ENCODE results near the gene FRS2.

The FRS2 gene

DNA sequence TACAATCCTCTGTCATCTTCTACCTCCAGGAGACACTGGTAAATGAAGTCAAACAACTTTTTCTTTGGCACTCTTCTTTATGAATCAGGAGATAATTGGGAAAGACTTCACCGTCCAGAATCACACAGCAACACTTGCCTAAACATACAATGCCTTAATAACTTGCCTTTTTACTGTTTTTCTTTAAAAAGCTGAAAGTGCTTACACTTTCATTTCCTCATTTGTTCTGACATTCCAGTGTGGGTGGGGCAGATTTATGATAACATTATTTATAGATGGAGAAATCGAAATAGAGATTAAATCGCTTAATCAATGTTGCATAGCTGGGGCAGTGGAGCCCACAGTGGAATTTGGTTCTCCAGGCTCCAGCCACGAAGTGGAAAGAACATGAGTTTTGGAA, 2.8 kb upstream of the FRS2 start:
- DNase-seq = no peak

DNA sequence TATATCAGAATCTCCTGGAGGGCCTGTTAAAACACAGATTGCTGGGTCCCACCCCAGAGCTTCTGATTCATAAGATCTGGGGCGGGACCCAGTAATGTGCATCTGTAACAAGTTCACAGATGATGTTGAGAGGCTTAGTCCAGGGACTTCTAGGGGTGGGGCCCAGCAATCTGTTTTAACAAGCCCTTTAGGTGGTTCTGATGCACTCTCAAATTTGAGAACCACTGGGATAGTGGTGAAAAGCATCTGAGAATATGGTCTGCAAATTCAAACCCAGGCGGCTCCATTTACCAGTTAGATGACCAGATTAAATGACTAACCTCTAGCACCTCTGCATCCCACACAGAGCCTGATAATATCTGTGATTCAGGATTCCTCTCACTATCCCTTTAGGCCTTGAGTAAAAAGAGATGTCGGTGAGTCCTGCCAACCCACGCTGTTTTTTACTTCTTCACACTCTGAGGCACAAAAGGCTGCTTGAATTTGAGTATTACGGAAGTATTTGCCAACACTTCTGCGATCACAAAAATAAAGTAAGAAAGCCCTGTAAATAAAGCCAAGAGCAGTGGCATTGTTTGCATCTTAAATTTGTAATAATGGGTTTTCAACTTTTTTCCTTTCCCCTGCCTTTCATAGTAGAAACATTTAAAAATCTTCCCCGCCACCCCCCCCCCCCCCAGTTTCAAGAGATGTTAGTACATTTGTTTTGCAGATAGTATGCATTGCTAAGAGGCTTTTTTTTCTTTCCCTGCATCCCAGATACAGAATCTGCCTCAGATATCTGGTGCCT, 1.8 kb upstream of the FRS2 start:
- DNase-seq = no peak

DNA sequence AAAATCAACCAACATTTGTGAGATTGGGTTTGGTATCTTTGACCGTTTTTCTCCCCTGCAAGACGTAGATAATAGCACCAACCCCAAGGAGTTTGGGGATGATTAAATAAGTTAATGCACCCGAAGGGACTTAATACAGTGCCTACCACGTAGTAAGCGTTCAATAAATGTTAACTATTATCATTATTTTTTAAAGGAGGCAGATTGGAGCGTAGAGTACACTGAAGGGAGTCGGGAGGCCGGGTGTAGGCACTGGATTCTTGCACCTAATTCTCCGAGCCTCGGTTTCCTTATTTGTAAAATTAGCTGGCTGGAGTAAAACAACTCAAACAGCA, 367 bp upstream of the FRS2 start:
- DNase-seq = no peak

DNA sequence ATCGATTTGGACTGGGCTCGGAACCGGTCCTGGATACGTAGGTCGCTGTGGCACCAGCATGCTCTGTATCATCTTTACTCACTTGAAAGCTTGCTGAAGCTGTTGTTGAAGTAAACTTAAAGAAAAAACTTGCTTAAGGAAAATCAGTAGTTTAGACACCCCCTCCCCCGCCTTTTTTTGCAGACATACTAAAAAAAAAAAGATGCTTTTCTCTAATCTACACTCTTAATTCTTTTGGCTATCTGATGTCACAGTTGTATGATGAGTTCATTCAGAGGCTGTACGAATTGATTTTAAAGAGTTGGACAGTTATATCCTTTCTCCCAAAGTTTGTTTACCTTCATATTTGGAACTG, 865 bp downstream of the FRS2 start:
- DNase-seq = no peak

DNA sequence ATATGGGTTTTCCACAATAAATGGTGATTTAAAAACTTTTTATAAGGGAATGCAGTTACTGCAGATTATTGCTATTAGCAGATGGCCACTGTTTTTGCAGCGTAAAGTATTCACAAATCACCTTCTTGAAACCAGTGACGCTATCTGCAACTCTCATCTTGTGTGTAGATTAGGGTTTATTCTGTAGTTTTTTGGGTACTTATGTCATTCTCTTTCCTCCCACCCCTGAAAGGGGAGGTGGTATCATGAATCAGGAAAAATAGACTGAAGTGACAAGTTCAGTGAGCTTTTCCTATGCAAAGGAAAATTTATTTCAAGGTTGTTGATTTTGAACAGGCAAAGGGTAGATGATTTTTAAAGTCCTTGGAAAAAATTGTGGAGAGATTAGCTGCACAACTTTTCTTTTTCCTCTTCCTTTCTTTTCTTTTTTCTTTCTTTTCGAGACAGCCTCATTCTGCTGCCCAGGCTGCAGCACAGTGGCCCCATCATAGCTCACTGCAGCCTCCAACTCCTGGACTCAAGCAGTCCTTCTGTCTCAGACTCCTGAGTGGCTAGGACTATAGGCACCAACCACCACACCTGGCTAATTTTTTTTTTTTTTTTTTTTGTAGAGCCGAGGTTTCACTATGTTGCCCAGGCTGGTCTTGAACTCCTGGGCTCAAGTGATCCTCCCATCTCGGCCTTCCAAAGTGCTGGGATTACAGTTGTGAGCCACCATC, 1.6 kb downstream of the FRS2 start:
- no peak for DNase-seq

DNA sequence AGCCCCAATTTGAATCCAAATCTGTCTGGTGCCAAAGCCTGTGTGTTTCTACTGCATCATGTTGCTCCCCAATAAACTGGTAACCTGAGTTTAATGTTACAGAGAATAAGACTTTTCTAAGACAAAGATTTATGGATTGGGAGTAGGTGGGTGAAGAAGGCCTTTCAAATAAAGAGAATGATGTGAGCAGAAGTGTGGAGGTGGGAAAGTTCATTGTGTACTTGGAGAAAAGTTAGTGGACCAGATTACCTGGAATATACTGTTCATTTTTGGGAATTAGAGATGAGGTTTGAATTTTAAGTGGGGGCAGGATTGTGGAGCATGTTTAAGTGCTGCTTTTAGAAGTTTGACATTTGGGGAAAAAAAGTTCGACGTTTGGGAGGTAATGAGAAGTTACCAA, 3.1 kb downstream of the FRS2 start:
- DNase-seq = no peak

DNA sequence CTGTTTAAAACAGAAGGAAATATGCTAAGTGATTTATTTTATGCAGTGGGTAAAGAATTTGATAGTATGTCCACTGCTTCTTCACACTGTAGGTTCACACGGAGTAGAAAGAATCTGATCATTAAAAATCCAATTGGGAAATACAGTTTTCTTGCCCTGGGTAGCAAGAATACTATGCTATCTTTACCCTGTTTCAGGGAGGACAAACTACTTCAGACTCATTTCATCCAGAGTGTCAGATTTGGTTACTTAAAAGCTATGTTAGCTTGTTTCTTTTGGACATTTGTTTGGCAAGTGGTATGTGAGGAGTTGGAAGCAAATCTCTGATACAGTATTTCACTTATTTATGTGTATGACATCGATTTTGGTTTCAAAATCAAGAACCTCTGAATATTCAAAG, 4.3 kb downstream of the FRS2 start:
- DNase-seq = no peak

DNA sequence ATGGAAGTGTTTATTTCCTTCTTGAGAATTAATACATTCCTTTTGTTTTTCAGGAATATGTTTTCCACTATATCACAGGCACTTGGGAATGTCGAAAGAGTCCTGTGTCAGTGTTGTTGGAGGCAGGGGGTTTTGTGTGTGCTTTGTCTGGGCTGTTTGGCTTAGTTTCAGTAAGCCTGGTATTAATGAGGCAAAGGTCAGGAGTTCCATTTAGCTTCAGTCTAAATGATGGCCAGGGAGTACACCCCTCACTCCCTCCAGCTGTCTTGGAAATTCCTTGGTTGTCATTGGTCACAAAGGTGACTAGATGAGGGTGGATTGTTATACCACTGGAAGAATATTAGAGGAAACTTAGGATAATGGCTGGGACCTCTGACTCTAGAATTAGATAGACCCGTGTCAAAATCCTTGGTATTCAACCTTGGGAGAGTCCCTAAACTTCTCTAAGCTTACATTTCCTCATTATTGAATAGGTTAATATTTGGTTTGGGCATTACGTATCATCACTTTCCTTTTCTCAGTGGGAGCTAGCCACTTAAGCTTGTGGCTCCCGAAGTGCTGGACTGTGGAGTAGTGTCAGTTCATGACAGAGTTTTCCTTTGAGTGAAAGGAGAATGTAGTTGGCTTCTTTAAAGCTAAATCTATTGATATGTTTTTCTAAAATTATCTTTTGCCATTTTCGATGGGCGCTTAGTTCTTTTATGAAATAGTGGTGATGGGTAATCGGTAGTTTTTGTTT, 5.2 kb downstream of the FRS2 start:
- no peak for DNase-seq

DNA sequence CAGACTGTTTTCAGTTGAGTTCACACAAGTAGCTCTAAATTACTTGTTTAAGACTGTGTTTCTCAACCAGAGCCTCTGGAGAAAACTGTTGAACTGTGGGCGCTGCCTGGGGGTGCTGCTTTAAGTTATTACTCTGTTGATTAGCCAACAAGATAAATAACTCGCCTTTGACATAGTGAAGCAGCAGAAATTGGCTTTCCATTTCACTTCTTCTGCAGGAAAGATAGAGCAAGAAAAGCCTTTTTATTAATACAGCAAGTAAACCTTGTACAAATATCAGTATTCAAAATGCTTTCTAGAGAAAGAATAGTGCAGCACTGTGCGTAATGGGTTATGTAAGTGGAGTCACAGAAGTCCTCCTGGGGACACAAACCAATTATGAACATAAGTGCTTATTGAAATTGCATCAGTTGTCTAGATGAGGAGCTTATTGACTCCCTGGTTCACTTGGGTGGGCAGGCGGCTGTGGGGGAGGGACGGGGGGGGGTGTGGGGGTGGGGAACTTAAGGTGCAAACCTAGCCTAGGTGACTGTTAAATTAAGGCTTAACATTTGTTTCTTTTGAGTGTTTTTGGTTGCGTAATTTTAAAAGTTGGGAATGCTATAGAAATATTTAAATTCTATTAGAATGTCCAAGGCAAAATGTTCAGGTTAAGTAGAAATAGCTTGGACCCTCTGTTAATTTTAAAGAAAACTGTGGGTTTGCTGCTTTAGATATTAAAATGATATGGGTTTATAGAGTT, 6.3 kb downstream of the FRS2 start:
- DNase-seq = no peak

DNA sequence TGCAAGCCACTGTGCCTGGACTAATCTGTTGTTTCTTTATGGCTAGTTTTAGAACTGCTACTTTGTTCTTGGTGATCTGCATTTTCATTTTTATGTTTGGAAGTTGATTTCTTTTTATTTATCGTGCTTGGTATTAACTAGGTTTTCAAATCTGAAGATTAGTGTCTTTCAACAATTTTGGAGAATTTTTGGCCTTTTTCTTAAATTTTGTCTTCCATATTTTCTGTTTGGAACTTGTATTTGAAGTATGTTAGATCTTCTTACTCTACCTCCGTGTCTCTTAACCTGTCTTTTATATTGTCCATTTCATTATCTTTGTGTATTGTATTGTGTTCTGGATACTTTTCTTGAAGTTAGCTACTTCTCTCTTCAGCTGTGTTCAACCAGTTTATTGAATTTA, 9.5 kb downstream of the FRS2 start:
- no peak for DNase-seq

DNA sequence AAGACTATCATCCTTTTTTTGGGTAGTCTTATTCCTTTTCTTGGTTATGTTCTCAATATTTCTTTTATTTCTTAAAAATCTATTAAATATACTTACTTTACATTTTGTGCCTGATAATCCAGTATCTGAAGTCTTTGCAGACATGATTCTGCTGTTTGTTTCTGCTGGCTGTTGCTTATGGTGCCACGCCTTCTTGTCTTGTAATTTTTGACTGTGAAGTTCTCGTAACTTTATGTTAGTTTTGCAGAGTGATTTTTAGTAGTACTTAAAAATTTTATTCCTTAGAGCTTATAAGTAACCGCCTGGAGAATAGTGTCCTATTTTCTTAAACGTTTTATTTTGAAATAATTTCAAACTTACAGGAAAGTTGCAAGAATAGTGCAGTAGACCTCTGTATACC, 10.5 kb downstream of the FRS2 start:
- DNase-seq = no peak

DNA sequence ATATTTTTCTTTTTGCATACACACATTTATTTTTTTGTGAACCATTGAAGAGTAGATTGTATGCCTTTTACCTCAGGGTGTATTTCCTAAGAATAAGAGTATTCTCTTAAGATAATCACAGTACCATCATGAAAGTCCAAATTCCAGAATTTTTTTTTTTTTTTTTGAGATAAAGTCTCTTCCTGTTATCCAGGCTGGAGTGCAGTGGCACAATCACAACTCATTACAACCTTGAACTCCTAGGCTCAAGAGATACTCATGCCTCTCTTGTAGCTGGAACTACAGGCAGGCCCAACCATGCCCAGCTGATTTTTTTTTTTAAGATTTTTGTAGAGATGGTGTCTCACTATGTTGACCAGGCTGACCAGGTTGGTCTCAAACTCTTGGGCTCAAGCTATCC, 10.9 kb downstream of the FRS2 start:
- DNase-seq = no peak

DNA sequence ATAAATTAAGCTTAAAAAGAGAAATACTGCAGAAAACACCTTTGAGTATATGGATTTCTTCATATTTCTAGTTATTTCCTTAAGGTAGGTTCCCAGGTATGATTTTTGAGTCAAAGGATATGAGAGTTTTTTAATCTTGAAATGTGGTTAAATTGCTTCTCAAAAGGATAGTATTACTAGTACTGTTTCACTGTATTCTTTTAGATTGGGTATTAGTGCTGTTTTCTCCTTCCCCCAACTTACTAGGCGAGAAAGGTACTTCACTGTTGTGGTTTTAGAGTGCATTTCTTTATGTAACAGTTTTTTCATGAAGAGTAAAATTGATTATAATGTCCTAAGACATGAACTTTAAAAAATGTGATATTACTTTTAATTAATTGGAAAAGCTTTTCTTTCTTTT, 13.5 kb downstream of the FRS2 start:
- no peak for DNase-seq

DNA sequence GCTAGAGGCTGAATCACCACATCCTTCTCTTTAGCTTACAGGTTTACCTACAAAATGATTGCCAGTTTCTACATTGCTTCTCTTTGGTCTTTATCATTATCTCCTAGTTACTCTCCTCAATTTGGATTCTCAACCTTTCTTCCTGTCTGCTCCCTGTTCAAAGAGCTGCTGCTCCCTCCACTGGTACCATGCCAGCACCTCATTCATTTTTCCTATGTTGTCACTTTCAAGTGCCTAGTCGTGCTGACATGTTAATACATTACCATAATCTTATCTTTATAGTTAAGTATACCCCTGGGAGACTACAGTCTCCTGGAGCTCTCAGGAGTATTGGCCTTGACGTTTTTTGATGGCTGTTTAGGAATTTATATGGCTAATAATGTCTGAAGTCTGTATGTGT, 14.2 kb downstream of the FRS2 start:
- no peak for DNase-seq

DNA sequence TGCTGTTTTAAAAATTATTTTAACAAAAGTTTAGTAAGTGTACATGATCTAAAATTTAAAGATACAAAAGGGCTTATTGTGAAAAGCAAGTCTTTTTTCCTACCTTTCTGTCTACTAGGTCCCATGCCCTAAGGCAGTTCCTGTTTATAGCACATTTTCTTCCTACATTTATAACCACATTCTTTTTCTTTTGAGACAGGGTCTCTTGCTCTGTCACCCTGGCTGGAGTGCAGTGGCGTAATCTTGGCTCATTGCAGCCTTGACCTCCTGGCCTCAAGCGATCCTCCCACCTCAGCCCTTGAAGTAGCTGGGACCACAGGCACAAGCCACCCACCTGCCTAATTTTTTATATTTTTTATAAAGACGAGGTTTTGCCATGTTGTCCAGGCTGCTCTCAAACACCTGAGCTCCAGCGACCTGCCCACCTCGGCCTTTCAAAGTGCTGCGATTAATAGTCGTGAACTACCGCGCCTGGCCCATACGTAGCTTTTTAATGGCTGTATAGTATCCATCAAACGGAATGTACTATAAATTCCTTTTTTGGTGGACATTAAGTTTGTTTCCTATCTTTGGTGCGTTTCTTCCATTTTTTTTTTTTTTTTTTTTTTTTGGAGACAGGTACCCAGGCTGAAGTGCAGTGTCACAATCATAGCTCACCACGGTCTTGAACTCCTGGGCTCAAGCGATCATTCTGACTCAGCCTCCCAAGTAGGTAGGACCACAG, 20.9 kb downstream of the FRS2 start:
- no peak for DNase-seq

DNA sequence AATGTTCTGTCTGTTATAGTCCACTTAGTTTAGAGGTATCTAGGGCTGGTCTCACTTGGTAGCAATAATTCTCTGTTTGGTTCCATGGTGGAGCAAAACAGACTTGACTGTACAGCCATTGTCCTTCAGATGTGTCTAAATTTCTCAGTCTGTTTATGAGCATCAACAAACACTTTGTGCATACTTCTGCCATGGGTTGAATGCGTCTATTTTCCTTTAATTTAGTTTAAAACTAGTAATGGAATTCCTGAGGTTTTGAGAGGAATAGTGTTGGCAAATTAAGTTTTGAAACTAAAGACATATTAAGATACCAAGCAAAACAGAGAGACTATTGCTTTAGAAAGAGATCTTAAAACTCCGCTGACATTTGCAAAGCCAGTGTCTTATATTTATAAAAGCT, 22.6 kb downstream of the FRS2 start:
- no peak for DNase-seq

DNA sequence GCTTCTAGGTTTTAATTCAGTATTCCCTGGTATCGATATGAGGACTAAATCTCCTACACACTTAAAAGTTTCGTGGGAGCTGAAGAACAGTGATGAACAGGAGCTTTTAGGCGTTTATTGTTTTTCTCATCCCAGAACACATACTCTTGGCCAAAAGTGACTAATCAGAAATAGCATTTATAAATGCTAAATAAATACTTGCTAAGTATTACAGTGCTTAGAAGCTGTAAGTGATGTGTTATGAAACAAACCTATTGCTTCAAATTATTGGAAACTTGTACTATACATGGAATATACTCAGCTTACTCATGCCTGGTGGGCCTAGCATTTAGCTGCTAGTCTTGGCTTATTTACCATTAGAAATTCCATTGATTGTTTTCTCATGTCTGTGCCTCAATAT, 24.9 kb downstream of the FRS2 start:
- DNase-seq = no peak

DNA sequence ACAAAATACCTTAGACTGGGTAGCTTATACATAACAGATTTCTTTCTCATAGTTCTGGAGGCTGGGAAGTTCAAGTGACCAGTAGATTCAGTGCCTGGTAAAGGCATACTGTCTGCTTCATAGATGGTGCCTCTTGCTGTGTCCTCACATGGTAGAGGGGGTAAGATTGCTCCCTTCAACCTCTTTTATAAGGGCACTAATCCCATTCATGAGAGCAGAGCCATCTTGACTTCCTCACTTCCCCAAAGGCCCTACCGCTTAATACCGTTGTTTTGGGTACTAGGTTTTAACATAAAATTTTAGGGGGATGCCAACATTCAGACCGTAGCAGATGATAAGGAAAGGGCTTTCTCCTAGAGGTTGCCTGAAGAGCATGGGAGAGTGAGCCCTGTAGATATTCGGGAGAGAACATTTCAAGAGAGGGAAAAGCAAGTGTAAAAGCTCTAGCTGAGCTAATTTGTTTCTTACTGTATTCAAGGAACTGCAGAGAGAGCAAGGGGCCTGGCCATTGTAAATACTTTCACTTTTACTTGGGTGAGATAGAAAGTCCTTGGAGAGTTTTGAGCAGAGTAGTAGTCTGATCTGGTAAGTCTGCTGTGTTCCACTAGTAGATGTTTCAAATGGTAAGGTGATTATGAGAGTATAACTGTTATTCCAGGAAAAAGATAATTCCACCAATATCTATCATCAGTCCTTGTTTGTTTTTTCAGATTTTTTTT, 27.3 kb downstream of the FRS2 start:
- DNase-seq = no peak

DNA sequence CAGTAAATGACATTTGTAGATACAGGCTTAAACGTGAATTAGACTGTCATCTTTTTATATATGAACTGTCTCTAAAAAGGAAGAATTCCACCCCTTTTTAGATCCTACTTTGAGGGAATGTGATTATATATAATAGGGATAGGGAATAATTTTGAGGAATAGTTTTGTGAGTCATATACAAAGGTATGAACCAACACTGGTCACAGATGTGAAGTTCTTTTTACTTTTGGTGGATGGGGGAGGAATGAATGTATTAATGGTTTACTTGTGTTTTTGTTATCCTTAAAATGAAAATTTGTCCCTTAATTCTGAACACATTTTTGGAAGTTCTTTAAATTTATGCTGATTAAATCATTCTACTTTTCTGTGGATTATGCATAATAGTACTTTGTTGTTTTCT, 30.4 kb downstream of the FRS2 start:
- DNase-seq = no peak

DNA sequence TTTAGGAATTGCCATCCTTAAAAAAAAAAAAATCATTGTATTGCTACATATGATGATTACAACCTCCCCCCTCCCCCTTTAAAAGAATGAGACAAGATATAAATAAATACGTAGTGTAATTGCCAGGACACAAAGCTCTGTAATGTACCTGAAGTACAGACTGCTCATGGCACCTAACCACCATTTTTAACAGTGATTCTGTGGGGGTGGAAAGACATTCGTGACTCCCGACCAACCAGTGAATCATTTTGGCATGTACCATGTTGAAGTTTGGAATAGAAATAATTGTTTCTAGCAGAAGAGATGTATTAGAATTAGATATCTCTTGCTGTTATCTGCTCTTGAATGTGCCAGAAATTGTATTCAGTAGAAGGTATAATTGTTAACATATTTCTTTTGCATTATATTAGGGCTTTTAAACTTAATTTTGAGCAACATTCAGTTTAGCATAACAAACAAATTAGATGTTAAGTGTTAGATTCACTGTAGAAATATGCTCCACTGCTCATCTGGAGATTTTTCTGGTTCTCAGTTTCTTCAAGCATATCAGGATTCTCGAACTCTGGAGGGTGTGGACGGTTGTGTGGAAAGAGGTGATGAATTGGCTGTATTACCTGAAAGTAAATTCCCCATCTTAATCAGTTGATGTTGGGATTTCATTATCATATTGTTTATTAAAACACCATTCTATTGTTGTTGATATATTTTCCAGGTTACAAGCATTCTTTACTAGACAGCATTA, 31.1 kb downstream of the FRS2 start:
- no peak for DNase-seq

DNA sequence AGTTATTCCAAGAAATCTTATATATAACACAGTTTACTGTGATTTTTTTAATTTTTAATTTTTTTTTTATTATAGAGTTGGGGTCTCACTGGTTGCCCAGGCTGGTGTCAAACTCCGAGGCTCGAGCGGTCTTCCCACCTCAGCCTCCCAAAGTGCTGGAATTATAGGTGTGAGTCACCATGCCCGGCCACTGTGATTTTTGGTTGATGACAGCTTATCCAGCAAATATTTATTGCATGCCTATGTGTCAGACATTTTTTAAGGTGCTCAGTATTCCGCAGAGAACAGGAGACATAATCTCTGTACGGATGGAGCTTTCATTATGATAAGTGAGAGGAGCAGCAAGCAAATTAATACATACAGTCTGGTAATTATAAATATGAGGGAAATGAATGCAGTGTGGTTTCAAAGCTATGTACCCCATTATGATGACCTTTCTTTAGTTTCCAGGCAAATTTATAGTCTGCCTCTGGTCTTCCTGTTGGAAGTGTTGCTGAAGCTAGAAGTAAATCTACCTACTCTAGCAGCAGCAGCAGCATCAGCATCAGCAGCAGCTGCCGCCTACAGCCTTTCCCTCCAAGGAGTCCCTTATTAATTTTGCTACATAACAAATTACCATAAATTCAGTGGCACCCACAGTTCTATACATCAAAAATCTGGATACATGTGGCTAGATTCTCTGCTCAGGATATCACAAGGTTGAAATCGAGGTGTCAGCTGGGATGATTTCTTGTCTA, 32.3 kb downstream of the FRS2 start:
- DNase-seq = no peak

All from NCI-H187 (cell line).